Right hindlimb (tissue), 1 donor: ENCODE data around the gene CEMIP.
"Not testable (repeated sequence)": the region's sequence is repeated elsewhere in the genome, so short reads cannot be mapped to it uniquely, and the experiment has no call there.

Source experiments
- DNase-seq: peaks from one replicate; pipeline ENCODE4 v3.0.0-alpha.2; 2018

CEMIP gene

DNA sequence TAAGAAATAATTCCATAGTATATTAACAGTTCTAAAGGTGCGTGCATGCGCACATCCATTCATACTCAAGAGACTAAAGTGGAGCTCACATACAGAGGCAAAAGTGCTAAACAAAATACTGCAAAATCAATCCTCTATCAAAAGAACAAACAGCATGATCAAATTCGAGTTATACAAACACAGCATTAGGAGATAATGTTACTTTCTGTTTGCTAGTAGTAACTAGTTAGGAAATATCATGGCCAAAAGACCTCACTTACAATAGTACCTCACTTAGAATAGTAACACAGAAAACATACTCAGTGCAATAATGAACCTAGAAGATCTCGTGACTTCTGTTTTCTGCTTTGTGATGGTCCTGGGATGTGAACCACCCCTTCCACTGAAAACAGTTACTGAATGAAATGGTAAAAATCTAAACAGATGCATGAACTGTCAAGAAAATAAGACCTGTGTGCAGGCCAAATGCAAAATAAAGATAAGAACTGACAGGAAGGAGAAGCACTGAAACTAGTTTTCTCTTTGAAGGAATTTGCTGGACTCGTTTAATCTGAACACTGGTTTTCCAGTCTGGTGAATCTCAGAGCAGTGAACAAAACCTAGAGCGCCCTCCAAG lies 20.9 kb upstream of the CEMIP start:
- no peak for DNase-seq

DNA sequence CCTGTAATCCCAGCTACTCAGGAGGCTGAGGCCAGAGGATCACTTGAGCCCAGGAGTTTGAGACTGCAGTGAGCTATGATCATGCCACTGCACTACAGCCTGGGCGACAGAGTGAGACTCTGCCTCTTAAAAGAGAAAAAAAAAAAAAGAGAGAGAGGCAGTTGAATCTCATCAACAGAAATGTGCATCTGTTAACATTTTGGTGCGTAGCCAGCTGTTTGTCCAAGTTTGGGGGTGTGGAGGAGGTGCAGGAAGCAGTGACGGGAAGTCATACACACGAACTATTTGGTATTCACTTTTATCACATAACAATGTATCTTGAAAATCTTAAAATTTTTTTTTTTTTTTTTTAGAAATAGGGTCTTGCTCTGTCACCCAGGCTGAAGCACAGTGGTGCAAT lies 18.2 kb upstream of the CEMIP start:
- no peak for DNase-seq

DNA sequence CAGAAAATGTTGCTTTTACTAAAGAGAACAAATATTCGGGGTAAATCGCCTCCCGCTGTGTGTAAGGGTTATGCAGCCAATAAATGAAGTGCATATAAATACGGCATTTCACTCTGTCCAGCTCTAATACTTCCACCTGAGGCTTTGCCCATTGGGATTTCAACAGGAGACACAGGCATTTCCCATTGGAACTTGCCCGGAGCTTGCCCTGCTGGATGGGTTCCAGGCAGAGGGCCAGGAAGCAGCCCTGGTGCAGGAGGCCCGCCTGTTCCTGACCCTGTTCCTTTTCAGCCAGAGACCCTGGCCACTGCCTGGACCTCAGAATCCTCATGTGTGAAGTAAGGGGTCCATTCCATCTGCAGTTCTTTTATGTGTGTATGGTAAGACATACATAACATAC lies 17.4 kb upstream of the CEMIP start:
- no peak for DNase-seq

DNA sequence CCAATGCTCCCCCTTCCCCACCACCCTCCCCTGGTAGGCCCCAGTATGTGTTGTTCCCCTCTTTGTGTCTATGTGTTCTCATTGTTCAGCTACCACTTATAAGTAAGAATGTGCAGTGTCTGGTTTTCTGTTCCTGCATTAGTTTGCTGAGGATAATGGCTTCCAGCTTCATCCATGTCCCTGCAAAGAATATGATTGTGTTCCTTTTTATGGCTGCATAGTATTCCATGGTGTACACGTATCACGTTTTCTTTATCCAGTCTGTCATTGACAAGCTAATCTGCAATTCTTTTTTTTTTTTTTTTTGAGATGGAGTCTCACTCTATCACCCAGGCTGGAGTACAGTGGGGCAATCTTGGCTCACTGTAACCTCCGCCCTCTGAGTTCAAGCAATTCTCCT lies 15.9 kb upstream of the CEMIP start:
- not testable (repeated sequence) for DNase-seq

DNA sequence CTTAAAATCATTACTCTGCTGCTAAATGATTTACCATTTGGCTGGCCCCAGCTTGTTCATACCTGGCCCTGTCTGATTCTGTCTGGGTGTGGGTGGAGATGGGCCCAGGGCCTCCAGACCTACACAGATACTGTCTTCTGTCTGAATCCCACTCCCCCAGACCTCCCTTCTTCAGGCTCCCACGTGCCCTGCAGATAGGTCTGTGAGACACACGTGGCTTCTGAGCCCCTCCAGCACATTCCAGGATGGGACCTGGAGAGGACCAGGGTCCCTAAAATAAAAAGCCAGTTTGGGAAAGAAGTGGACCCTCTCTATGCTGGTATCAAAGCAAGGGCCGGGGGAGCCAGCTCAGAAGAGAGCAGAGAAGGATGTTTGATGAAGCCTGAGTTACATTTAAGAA lies 14.6 kb upstream of the CEMIP start:
- no peak for DNase-seq

DNA sequence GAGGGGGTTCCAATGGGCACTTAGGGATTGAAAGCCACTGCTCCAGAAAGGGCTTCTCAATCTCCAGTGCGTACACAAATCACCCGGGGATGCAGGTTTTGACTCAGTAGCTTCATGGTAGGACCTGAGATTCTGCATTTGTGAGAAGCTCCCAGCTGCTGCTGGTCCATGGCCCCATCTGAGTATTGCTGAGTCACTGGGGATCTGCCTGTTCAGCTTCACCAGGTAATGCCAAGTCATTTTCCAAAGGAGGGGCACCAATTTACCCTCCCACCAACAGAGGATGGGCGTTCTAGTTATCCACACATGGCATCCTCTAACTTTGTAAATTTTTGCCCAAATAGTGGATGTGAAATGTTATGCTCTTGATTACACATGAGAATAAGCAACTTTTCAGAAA lies 12.9 kb upstream of the CEMIP start:
- DNase-seq: no peak

DNA sequence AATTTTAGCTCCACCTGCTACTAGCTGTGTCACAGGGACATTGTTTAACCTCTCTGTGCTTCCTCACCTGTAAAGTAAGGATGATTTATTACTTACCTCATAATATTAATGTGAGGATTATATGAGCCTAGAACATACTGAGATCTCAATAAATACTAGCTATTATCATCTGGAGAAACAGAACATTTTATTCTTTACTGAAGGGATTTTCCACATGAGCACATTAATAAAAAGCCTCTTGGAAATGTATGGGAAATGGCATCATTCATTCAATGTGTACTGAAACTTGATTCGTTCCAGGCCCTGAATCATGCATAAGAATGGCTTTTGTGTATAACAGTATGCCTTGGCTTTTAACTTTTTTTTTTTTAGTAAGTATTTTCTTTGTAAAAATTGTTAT lies 11.0 kb upstream of the CEMIP start:
- DNase-seq: no peak

DNA sequence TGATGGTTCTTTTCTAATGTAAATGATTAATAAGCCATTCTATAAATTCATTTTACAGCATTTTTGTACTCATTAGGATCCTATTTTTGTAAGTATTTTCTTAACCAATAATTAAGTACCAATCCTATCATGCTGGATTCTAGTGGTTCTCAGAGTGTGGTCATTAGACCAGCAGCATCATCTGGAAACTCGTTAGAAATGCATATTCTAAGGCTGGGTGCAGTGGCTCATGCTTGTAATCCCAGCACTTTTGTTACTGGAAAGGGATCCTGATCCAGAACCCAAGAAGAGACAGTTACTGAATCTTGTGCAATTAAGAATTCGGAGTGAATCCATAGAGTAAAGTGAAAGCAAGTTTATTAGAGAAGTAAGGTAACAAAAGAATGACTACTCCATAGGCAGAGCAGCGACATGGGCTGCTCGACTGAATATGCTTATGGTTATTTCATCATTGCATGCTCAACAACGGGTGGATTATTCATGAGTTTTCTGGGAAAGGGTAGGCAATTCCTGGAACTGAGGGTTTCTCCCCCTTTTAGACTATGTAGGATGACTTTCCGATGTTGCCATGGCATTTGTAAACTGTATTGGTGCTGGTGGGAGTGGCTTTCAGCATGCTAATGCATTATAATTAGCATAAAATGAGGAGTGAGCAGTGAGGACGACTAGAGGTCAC lies 9.9 kb upstream of the CEMIP start:
- DNase-seq: no peak

DNA sequence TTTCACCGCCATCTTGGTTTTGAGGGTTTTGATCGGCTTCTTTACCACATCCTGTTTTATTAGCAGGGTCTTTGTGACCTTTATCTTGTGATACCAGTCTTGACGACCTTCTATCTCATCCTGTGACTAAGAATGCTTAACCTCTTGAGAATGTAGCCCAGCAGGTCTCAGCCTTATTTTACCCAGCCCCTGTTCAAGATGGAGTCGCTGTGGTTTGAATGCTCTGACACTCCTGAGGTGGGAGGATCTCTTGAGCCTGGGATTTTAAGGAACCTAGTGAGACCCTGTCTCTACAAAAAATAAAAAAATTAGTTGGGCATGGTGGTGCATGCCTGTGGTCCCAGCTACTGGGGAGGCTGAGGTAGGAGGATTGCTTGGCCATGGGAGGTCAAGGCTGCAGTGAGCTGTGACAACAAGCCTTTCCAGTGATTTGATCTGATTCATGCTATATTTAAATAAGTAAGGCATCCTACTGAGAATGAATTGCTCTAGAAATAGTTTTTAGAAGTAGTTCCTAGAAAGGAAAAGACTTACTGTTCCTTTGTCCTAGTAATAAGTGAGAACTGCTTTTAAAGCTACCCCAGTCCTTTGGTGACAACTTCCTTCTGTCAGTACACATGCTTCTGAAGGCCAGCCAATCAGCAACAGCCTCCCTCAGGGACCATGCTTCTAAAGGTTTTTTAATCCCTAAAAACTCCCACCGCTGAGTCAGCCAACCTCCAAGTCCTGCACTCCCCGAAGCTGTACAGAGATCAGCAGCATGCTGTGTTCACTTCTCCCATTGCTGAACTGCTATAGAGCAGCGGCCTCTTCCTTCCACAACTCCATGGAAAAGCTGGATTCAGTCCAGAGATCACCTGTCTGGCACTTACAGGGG lies 9.1 kb upstream of the CEMIP start:
- no peak for DNase-seq

DNA sequence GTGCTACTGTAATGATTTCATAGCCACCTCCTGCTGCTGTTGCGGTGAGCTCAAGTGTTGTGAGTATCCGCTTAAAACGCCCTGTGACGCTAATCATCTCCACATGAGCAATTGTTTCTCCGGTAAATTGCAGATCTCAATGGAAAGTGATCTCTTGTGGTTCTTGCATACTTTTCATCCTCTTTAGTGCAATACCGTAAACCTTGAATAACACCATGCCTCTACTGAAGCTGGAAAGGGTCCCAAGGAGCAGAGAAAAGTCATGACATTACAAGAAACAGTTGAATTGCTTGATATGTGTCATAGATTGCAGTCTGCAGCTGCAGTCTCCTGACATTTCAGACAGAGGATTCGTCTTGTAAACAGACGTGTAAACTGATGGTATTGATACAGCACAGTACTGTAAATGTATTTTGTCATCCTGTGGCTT lies 6.0 kb upstream of the CEMIP start:
- DNase-seq: no peak

DNA sequence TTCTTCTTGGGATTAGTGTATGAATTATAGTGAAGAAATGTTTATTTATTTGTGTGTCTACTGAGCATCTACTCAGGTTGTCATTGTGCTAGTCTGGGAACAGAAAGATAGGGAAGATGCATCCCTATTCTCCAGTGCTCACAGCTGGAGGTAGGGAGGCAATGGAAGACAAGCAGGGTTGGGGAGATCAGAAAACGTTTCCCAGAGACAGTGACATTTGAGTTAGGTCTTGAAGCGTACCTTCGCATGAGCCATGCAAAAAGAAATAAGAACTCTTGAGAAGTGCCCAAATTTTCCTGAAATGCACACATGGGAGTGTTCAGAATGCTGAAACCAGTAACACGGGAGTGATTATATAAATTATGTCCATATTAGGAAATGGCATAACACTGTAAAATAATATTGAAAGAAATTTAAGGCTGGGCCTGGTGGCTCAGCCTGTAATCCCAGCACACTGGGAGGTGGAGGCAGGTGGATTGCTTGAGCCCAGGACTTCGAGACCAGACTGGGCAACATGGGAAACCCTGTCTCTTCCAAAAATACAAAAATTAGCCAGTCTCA lies 5.3 kb upstream of the CEMIP start:
- no peak for DNase-seq

DNA sequence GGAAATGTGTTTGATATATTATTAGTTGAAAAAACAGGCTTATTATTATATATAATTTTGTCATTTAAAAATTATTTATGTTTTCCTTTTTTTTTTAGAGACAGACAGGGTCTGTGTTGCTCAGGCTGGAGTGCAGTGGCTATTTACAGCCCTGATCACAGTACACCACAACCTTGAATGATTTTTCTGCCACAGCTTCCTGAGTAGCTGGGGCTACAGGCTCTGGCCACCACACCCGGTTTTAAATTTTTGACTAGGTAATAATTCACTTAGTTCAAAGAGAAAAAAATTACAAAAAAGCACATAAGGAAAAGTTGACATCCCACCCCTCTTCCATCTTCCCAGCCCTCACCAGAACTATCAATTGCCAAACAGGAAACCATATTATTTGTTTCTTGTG lies 4.7 kb upstream of the CEMIP start:
- no peak for DNase-seq

DNA sequence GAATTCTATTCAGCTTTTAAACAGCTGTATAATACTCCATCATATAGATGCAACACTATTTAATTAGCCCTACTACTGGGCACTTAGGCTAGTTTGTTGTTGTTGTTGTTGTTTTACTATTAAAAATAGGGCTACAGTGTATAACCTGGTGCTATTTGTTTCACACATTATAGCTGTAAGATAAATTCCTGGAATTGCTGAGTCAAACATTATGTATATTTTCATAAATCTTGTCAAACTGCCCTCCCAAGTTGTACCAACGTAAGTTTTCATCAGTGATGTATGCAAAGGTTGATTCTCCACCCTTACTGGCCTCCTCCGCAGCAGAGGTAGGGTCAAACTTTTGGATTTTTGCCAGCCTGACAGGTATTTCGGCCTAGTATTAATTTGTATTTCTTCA lies 3.8 kb upstream of the CEMIP start:
- no peak for DNase-seq

DNA sequence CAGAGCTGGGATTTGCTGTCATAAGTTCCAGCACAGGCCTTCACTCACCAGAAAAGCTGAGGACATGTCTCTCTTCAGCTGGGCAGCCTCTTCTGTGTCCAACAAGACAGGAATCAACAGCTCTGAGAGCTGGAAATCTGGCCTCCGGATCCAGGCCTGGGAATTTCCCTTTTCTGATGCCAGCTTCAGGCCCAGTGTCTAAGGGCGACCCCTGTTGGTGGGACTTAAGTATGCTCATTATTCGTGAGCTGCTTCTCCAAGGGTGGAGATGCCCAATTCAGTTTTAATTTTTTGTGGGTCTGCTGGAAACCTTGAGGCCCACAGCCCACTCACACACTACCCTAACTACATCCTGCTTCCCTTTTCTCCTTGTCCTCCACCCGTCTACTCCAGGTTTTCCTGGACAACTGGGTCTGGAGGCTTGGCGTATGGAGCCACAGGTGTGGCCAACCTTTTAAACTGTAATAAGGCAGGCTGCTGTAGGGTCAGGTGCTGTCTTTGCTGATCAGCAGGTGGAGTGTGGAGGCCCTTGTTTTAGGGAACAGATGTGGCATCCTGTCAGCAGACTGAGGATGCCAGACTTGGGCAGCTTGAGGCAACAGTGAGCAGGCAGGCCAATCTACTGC lies 2.6 kb upstream of the CEMIP start:
- peak; percentile 77 for DNase-seq

DNA sequence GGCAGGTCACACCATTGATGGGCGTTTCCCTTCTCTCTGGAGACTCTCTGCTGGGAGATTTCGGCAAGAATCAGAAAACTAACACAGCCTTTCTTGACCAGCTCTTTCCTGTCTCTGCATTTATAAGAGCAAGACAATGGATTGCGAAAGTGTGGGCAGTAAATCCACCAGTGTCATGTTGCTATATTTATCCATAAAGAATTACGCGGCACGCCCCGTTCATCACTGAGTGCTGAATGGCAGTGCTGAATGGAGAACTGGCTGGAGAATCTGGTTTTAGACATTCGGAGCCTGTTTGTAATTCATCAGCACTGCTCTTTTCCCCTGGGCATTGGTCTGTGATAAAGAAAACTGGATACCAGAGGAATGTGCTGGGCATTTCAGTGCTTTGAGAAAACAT lies 2.0 kb upstream of the CEMIP start:
- no peak for DNase-seq

DNA sequence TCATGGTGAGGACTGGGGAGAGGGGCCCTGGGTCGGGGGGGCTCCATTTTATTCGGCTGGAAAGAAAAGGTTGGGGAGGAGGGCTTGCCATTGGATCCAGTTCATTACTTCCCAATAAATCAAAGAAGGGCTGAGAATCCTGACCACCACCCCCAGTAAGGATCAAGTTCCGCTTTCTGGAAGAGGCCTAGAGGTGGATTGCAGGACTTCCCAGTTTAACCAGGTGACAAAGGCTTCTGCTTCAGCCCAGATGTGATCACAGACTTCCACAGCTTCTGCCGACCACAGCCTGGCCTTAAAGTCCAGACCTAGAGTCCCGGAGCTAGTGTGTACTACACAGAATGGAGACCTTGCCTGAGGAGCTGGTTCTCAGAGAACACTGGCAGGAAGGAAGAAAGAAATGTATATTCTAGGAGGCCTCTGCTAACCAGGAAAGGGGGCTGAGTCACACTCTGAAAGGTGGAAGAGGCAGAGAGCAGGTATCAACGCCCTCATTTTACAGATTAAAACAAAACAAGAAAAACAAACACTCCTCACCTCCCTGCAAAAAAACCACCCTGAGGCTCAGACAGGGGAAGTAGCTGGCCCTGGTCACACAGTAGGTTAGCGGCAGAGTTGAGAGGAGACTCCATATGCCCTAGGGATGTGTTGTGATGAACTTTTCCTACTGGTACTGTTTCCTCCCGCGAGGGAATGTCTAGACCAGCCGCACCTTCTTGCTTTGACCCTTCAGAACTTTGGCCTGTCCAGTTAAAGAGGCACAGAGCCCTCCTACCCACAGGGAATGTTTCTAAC lies 1.1 kb upstream of the CEMIP start:
- no peak for DNase-seq

DNA sequence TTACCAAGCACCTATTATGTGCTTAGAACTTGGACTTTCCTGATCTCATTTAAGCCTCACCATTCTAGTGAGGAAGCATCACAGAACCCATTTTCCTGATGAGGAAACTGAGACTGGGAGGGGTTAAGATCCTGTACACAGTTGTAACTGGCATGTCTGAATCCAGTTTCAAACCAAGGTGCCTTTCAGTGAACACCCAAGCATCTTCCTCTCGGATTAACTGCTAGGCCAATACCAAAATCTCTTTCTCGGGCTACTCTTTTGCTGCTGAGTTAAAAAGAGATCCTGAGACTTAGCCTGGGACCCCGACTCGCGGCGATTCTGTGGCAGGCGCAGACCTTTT lies 578 bp upstream of the CEMIP start:
- no peak for DNase-seq

DNA sequence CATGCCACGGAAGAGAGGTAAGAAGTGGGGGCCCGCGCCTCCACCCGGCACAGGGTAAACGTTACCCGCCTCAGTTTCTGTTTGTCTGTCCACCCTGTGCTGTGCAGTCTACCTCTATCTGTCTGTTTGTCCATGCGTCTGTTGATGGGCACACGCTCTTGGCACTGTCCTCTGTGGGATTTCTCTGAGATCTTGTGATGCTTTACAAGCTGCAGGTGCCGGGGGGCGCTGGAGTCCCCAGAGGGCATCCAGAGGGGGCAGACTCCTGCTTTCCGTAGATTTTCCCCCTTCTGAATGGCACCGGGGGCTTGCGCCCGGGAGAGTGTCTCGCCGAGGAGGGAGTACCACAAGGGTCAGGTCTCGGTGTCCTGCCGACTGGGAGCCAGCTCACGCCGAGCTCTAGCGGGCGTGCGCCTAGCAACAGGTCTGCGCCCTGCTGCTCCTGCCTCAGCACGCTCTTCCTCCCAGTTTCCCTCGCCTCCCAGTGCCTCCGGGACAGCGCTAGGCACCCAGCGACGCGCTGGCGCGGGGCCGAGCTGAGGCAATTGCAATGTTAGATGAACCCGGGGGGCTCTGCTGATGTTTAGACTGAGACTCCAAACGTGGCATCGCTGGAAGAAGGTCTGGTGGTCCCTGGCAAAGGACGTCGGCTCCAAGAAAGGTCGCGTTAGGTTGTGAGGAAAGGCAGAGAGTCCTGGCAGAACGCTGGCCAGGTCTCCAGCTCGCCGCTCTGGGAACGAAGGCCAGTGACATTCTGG lies 667 bp downstream of the CEMIP start:
- DNase-seq: peak; percentile 28

DNA sequence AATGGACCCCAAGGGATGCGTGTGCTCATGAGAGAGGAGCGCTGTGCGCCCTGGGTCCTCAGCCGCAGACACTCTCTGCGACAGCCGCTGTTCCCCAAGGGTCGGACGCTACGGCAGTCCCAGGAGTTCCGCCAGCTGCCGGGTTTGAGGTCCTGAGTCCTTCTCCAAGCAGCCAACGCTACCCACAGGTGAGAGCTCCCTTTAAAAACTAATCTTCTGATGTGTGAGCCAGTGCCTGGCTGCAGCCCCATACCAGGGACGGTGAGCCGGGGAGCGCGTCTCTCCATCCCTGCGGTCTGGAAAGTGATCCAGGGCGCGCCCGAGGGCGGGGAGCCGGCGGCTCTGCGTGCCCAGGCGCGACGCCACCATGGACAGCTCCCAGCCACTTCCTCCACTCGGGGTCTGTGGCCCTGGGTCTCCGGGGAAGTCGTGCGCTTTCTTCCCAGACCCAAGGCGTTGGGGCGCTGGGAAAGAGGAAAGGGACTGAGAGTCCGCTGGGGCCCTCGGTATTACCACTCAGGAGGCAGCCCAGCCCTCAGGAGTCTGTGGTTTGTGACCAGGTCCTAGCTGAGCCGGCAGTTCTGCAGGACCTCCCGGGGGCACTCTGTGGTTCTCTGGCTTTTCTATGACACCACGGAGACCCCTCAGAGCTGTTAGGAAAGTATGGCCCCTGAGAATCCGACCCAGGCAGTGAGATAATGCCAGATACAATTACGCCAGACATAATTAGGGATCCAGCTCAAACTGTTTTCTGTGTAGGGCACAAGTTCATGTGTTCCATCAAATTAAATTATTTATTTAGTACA lies 1.4 kb downstream of the CEMIP start:
- peak; percentile 79 for DNase-seq

DNA sequence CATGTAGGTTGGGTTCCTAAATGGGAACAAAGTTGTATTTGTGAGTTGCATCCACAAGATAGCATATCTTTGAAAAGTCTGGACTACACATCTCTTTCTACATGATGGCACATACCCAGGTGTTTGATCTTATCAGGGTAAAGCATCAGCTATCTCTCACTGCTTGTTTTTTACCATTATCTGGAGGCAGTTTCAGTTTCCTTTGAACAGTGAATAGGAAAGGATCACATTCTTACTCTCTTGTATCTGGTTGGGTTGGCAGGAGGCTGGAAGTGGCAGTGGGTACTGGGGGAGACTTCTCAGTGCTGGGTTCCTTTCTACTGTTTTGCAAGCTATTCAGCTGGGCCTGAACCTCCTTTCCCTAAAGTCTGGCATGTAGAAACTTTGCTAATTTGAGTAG lies 4.1 kb downstream of the CEMIP start:
- no peak for DNase-seq

DNA sequence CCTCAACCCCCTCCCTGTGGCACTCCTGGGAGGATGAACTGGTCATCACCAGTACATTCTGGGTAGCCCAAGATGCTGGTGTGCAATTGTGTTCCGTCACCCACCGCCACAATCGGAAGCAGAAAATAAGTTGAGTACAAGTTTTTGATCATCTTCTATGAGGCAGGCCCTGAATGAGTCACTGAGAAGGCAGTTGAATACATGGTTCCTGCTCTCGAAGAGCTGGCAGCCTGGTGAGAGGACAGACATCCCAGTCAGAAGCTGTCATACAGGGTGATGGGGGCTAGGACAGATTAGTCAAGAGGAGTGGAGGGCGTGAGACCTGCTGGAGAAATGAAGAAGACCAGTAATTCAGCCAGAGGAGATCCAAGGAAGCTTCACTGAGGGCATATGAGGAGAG lies 6.2 kb downstream of the CEMIP start:
- DNase-seq: no peak
